WERI-Rb-1 (cell line): ENCODE data around the gene KIF3C.

Experiments used
- DNase-seq: peaks from one replicate; pipeline ENCODE4 v3.0.0-alpha.2; 2020
- H3K27ac ChIP-seq: fragments of 250-450 bp; sonication (Bioruptor Pico); 2 replicates; pipeline ENCODE4 v1.5.1; 2020; ENCODE audit warnings: mild to moderate bottlenecking, moderate library complexity
- H3K27me3 ChIP-seq: fragments of 250-450 bp; sonication (Bioruptor Pico); 2 replicates; pipeline ENCODE4 v1.5.1; 2021; ENCODE audit warnings: mild to moderate bottlenecking, low read depth, moderate library complexity; ENCODE audit not compliant: insufficient read depth, severe bottlenecking
- H3K36me3 ChIP-seq: fragments of 250-450 bp; sonication (Bioruptor Pico); 2 replicates; pipeline ENCODE4 v1.5.1; 2020; ENCODE audit warnings: mild to moderate bottlenecking, moderate library complexity
- H3K4me3 ChIP-seq: 2 replicates; pipeline ENCODE4 v1.5.1; 2011; ENCODE audit warnings: low read depth, mild to moderate bottlenecking, control low read depth, low read length
- H3K9me3 ChIP-seq: fragments of 250-450 bp; sonication (Bioruptor Pico); 2 replicates; pipeline ENCODE4 v1.5.1; 2021; ENCODE audit warnings: mild to moderate bottlenecking, moderate library complexity; ENCODE audit not compliant: severe bottlenecking
- TF ChIP-seq, protein P1 (sequence below): IDR thresholded peaks from 2 replicates; pipeline ENCODE4 v1.5.1; 2011; ENCODE audit warnings: low read depth, mild to moderate bottlenecking, control low read depth, inconsistent platforms, low read length

The KIF3C gene

GRCh38 chr2:25992556-25992955 is 10.3 kb upstream of the KIF3C start:
- no peak for DNase-seq
- TF ChIP-seq, protein P1, sequence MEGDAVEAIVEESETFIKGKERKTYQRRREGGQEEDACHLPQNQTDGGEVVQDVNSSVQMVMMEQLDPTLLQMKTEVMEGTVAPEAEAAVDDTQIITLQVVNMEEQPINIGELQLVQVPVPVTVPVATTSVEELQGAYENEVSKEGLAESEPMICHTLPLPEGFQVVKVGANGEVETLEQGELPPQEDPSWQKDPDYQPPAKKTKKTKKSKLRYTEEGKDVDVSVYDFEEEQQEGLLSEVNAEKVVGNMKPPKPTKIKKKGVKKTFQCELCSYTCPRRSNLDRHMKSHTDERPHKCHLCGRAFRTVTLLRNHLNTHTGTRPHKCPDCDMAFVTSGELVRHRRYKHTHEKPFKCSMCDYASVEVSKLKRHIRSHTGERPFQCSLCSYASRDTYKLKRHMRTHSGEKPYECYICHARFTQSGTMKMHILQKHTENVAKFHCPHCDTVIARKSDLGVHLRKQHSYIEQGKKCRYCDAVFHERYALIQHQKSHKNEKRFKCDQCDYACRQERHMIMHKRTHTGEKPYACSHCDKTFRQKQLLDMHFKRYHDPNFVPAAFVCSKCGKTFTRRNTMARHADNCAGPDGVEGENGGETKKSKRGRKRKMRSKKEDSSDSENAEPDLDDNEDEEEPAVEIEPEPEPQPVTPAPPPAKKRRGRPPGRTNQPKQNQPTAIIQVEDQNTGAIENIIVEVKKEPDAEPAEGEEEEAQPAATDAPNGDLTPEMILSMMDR: no peak
- Histone ChIP-seq H3K27me3 (no peaks in the 10 kb centered on the region), H3K4me3 (no peak overlapping the region), H3K27ac (no peak overlapping the region), H3K36me3 (no peaks in the 10 kb centered on the region), H3K9me3 (no peaks in the 10 kb centered on the region)

DNA sequence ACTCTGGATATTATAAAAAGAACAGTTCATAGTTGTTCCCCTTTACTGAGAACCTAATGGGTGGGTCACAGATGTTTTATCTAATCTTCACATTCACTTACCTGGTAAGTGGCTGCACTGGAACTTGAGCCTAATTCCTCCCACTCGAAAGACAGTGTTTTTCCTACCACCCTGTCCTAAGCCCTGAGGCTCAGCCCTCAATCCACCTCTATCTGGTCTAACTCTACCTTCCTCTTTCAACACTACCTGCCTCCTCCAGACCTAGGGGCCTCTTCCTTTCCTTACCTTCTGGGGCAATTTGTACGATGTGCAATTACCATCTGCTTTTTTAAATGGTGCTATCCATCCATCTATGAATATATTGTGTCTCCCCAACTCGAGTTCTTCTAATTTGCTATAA is 9.7 kb upstream of the KIF3C start:
- Histone ChIP-seq H3K27ac (no peak overlapping the region), H3K4me3 (no peak overlapping the region), H3K9me3 (no peaks in the 10 kb centered on the region), H3K27me3 (no peaks in the 10 kb centered on the region), H3K36me3 (no peaks in the 10 kb centered on the region)
- no peak for DNase-seq
- TF ChIP-seq, protein P1: no peak

- Histone ChIP-seq H3K27ac (no peak overlapping the region), H3K36me3 (no peaks in the 10 kb centered on the region), H3K27me3 (no peaks in the 10 kb centered on the region), H3K9me3 (no peaks in the 10 kb centered on the region), H3K4me3 (no peak overlapping the region)
- TF ChIP-seq, protein P1: no peak
- no peak for DNase-seq
These were observed 6.9 kb upstream of the KIF3C start for GRCh38 chr2:25989154-25989553.

- Histone ChIP-seq H3K4me3 (no peak overlapping the region), H3K27me3 (no peaks in the 10 kb centered on the region), H3K27ac (no peak overlapping the region), H3K9me3 (no peaks in the 10 kb centered on the region), H3K36me3 (no peaks in the 10 kb centered on the region)
- TF ChIP-seq, protein P1: no peak
- DNase-seq: no peak
These were observed 5.8 kb upstream of the KIF3C start for GRCh38 chr2:25988134-25988533.

- H3K36me3 ChIP-seq: peaks cover 4% of the 10 kb centered on the region
- H3K4me3 ChIP-seq: no peak overlapping the region
- no peak overlapping the region for H3K27ac ChIP-seq
- TF ChIP-seq, protein P1: no peak
- no peaks in the 10 kb centered on the region for H3K9me3 ChIP-seq
- no peak for DNase-seq
- no peaks in the 10 kb centered on the region for H3K27me3 ChIP-seq
These were observed 1.4 kb upstream of the KIF3C start for GRCh38 chr2:25983735-25984134.

DNA sequence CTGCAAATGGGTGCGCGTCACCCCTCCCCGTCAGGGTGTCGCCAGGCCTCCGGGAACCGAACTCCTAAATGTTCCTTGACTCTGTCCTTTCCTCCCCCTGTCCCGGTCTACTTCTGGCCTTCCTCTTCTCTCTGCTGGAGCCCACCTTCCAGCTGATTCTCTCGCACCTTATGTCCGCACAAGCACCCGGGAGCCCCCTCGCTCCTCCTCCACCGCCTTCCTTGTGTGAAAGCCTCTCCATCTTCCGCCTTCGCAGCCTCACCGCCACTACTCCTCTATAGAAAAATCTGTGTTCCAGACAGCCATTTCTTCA is 627 bp upstream of the KIF3C start:
- Histone ChIP-seq H3K27ac (peak overlapping the region; percentile 68), H3K4me3 (peak overlapping the region; percentile 82), H3K27me3 (no peaks in the 10 kb centered on the region), H3K9me3 (no peaks in the 10 kb centered on the region), H3K36me3 (peaks cover 12% of the 10 kb centered on the region)
- TF ChIP-seq, protein P1: no peak
- no peak for DNase-seq
